ENCODE results near the gene SLC44A5. TPM values are rescaled to one million over a fixed set of nuclear protein-coding genes. Genes with fewer than 3 reads are reported as not detected.
"Not testable (repeated sequence)": the region's sequence is repeated elsewhere in the genome, so short reads cannot be mapped to it uniquely, and the experiment has no call there.

The SLC44A5 gene
- total RNA-seq, 2 experiments from 2014 or later, result 0.37 to 0.74 TPM

- Mint-ChIP-seq H3K27ac (no peak overlapping the region), H3K4me1 (ENCODE audit: low read depth) (no peaks in the 10 kb centered on the region), H3K27me3 (ENCODE audit: low read depth) (no peaks in the 10 kb centered on the region), H3K9me3 (peaks cover 2% of the 10 kb centered on the region), H3K4me3 (no peak overlapping the region), H3K36me3 (ENCODE audit: low read depth) (no peaks in the 10 kb centered on the region)
- no peak for DNase-seq
- CTCF ChIA-PET, result interaction anchor here (0.6 to 3.8 kb wide), 16 partner anchors 8 to 491 kb away, joined by 3 to 23 read pairs (median 4); no protein-coding TSS in a partner anchor
- intact Hi-C loops (cut with micrococcal nuclease), result loop anchor here (1.0 kb wide), 2 partner anchors 110 to 367 kb away; no protein-coding TSS in a partner anchor
Measured at GRCh38 chr1:75265792-75266191, 345.1 kb downstream of the SLC44A5 start.

- Mint-ChIP-seq H3K4me3 (no peak overlapping the region), H3K4me1 (ENCODE audit: low read depth) (no peaks in the 10 kb centered on the region), H3K27ac (no peak overlapping the region), H3K9me3 (peaks cover 2% of the 10 kb centered on the region), H3K36me3 (ENCODE audit: low read depth) (no peaks in the 10 kb centered on the region), H3K27me3 (ENCODE audit: low read depth) (peaks cover 5% of the 10 kb centered on the region)
- no peak for DNase-seq
- intact Hi-C loops (cut with micrococcal nuclease), result no loop called here
- CTCF ChIA-PET, result interaction anchor here (0.6 to 3.8 kb wide), 3 partner anchors 12 to 349 kb away, joined by 3 to 23 read pairs (median 5); no protein-coding TSS in a partner anchor
Measured at GRCh38 chr1:75264112-75264511, 346.8 kb downstream of the SLC44A5 start.

GRCh38 chr1:75263616-75264015 lies 347.3 kb downstream of the SLC44A5 start:
- H3K4me3 Mint-ChIP-seq; H3K4me1 Mint-ChIP-seq (ENCODE audit: low read depth); H3K9me3 Mint-ChIP-seq; H3K27ac Mint-ChIP-seq; H3K36me3 Mint-ChIP-seq (ENCODE audit: low read depth); intact Hi-C loops (cut with micrococcal nuclease); DNase-seq; H3K27me3 Mint-ChIP-seq (ENCODE audit: low read depth): not testable (repeated sequence)
- CTCF ChIA-PET, result interaction anchor here (0.7 kb wide), 1 partner anchor 16 kb away, joined by 3 read pairs; no protein-coding TSS in a partner anchor

- H3K27ac Mint-ChIP-seq; CTCF ChIA-PET; H3K4me1 Mint-ChIP-seq (ENCODE audit: low read depth); H3K4me3 Mint-ChIP-seq; H3K27me3 Mint-ChIP-seq (ENCODE audit: low read depth); intact Hi-C loops (cut with micrococcal nuclease); H3K9me3 Mint-ChIP-seq; H3K36me3 Mint-ChIP-seq (ENCODE audit: low read depth); DNase-seq: not testable (repeated sequence)
Measured at GRCh38 chr1:75261946-75262345, 349.0 kb downstream of the SLC44A5 start.

GRCh38 chr1:75258351-75258750 lies 352.6 kb downstream of the SLC44A5 start:
- H3K4me3 Mint-ChIP-seq, result no peak overlapping the region
- H3K27ac Mint-ChIP-seq, result no peak overlapping the region
- H3K9me3 Mint-ChIP-seq, result no peaks in the 10 kb centered on the region
- intact Hi-C loops (cut with micrococcal nuclease), result no loop called here
- CTCF ChIA-PET, result interaction anchor here (0.8 kb wide), 1 partner anchor 7 kb away, joined by 3 read pairs; no protein-coding TSS in a partner anchor
- peaks cover 5% of the 10 kb centered on the region for H3K27me3 Mint-ChIP-seq (ENCODE audit: low read depth)
- H3K4me1 Mint-ChIP-seq (ENCODE audit: low read depth), result no peaks in the 10 kb centered on the region
- no peak for DNase-seq
- no peaks in the 10 kb centered on the region for H3K36me3 Mint-ChIP-seq (ENCODE audit: low read depth)

- H3K9me3 Mint-ChIP-seq, result no peaks in the 10 kb centered on the region
- DNase-seq, result no peak
- no peaks in the 10 kb centered on the region for H3K36me3 Mint-ChIP-seq (ENCODE audit: low read depth)
- H3K27me3 Mint-ChIP-seq (ENCODE audit: low read depth), result peaks cover 5% of the 10 kb centered on the region
- CTCF ChIA-PET, result interaction anchor here (0.6 to 1.4 kb wide), 3 partner anchors 9 to 123 kb away, joined by 3 to 6 read pairs (median 3); partner anchors contain the start of gene LHX8
- H3K27ac Mint-ChIP-seq, result no peak overlapping the region
- intact Hi-C loops (cut with micrococcal nuclease), result no loop called here
- no peaks in the 10 kb centered on the region for H3K4me1 Mint-ChIP-seq (ENCODE audit: low read depth)
- no peak overlapping the region for H3K4me3 Mint-ChIP-seq
Measured at GRCh38 chr1:75257424-75257823, 353.5 kb downstream of the SLC44A5 start.

GRCh38 chr1:75250114-75250513 lies 360.8 kb downstream of the SLC44A5 start:
- intact Hi-C loops (cut with micrococcal nuclease); H3K9me3 Mint-ChIP-seq; H3K27ac Mint-ChIP-seq; H3K4me1 Mint-ChIP-seq (ENCODE audit: low read depth); H3K36me3 Mint-ChIP-seq (ENCODE audit: low read depth); DNase-seq; H3K4me3 Mint-ChIP-seq; CTCF ChIA-PET; H3K27me3 Mint-ChIP-seq (ENCODE audit: low read depth): not testable (repeated sequence)

- CTCF ChIA-PET, result interaction anchor here (0.6 kb wide), 2 partner anchors 42 to 387 kb away, joined by 3 read pairs; no protein-coding TSS in a partner anchor
- no peak for DNase-seq
- H3K27me3 Mint-ChIP-seq (ENCODE audit: low read depth), result no peaks in the 10 kb centered on the region
- no peak overlapping the region for H3K27ac Mint-ChIP-seq
- no peak overlapping the region for H3K4me3 Mint-ChIP-seq
- intact Hi-C loops (cut with micrococcal nuclease), result no loop called here
- no peaks in the 10 kb centered on the region for H3K9me3 Mint-ChIP-seq
- no peaks in the 10 kb centered on the region for H3K4me1 Mint-ChIP-seq (ENCODE audit: low read depth)
- no peaks in the 10 kb centered on the region for H3K36me3 Mint-ChIP-seq (ENCODE audit: low read depth)
Measured at GRCh38 chr1:75245239-75245638, 365.7 kb downstream of the SLC44A5 start.

GRCh38 chr1:75243124-75243523 lies 367.8 kb downstream of the SLC44A5 start:
- Mint-ChIP-seq H3K36me3 (ENCODE audit: low read depth) (no peaks in the 10 kb centered on the region), H3K4me3 (no peak overlapping the region), H3K9me3 (no peaks in the 10 kb centered on the region), H3K27me3 (ENCODE audit: low read depth) (no peaks in the 10 kb centered on the region), H3K4me1 (ENCODE audit: low read depth) (no peaks in the 10 kb centered on the region), H3K27ac (no peak overlapping the region)
- no peak for DNase-seq
- CTCF ChIA-PET, result interaction anchor here (0.6 kb wide), 1 partner anchor 514 kb away, joined by 5 read pairs; no protein-coding TSS in a partner anchor
- intact Hi-C loops (cut with micrococcal nuclease), result no loop called here

GRCh38 chr1:75237316-75237715 lies 373.6 kb downstream of the SLC44A5 start:
- Mint-ChIP-seq H3K27ac (no peak overlapping the region), H3K27me3 (ENCODE audit: low read depth) (no peaks in the 10 kb centered on the region), H3K9me3 (no peaks in the 10 kb centered on the region), H3K4me3 (no peak overlapping the region), H3K36me3 (ENCODE audit: low read depth) (no peaks in the 10 kb centered on the region), H3K4me1 (ENCODE audit: low read depth) (no peaks in the 10 kb centered on the region)
- CTCF ChIA-PET, result no interaction called here
- no peak for DNase-seq
- intact Hi-C loops (cut with micrococcal nuclease), result no loop called here

- DNase-seq, result no peak
- Mint-ChIP-seq H3K27me3 (ENCODE audit: low read depth) (no peaks in the 10 kb centered on the region), H3K36me3 (ENCODE audit: low read depth) (no peaks in the 10 kb centered on the region), H3K27ac (no peak overlapping the region), H3K9me3 (no peaks in the 10 kb centered on the region), H3K4me3 (no peak overlapping the region), H3K4me1 (ENCODE audit: low read depth) (no peaks in the 10 kb centered on the region)
- intact Hi-C loops (cut with micrococcal nuclease), result no loop called here
- CTCF ChIA-PET, result no interaction called here
Measured at GRCh38 chr1:75234562-75234961, 376.4 kb downstream of the SLC44A5 start.

- no peak overlapping the region for H3K27ac Mint-ChIP-seq
- no peak overlapping the region for H3K4me3 Mint-ChIP-seq
- no peaks in the 10 kb centered on the region for H3K27me3 Mint-ChIP-seq (ENCODE audit: low read depth)
- no peaks in the 10 kb centered on the region for H3K9me3 Mint-ChIP-seq
- no peaks in the 10 kb centered on the region for H3K4me1 Mint-ChIP-seq (ENCODE audit: low read depth)
- intact Hi-C loops (cut with micrococcal nuclease), result loop anchor here (1.0 kb wide), 1 partner anchor 399 kb away; no protein-coding TSS in a partner anchor
- no peaks in the 10 kb centered on the region for H3K36me3 Mint-ChIP-seq (ENCODE audit: low read depth)
- DNase-seq, result no peak
- CTCF ChIA-PET, result interaction anchor here (0.6 to 1.2 kb wide), 4 partner anchors 9 to 74 kb away, joined by 3 to 4 read pairs (median 3); no protein-coding TSS in a partner anchor
Measured at GRCh38 chr1:75233302-75233929, 377.5 kb downstream of the SLC44A5 start.

- Mint-ChIP-seq H3K27ac (no peak overlapping the region), H3K36me3 (ENCODE audit: low read depth) (no peaks in the 10 kb centered on the region), H3K4me1 (ENCODE audit: low read depth) (no peaks in the 10 kb centered on the region), H3K27me3 (ENCODE audit: low read depth) (peaks cover 6% of the 10 kb centered on the region), H3K9me3 (no peaks in the 10 kb centered on the region), H3K4me3 (no peak overlapping the region)
- no peak for DNase-seq
- intact Hi-C loops (cut with micrococcal nuclease), result no loop called here
- CTCF ChIA-PET, result no interaction called here
Measured at GRCh38 chr1:75220072-75220471, 390.8 kb downstream of the SLC44A5 start.

Measured in activated naive CD4-positive, alpha-beta T cell treated with anti-CD3 and anti-CD28 coated beads for 36 hours (primary cell).